Measurements from ENCODE around the gene FERMT3. TPM values are rescaled to one million over a fixed set of nuclear protein-coding genes. Genes with fewer than 3 reads are reported as not detected.

FERMT3 gene
- total RNA-seq, 2 experiments from 2014 or later = 219 to 231 TPM

- Mint-ChIP-seq H3K4me1 (peaks cover 23% of the 10 kb centered on the region), H3K36me3 (peaks cover 7% of the 10 kb centered on the region), H3K27me3 (peaks cover 2% of the 10 kb centered on the region), H3K4me3 (peak within 1 kb of the TSS; percentile 94), H3K27ac (peak within 1 kb of the TSS; percentile 75), H3K9me3 (no peaks in the 10 kb centered on the region)
- DNase-seq (peak; percentile 83), ATAC-seq (ENCODE audit: low read depth) (peak; percentile 58)
- POLR2A ChIA-PET = interaction anchor here (0.6 to 3.6 kb wide), 8 partner anchors 10 to 89 kb away, joined by 3 to 40 read pairs (median 10); partner anchors contain the start of genes CCDC88B, ESRRA, FERMT3 and FKBP2
These were observed 44.7 kb downstream of the FERMT3 start, which contains the start of gene PLCB3 for GRCh38 chr11:64251016-64251752. Gene PLCB3 (plus strand): TSS chr11:64251530. CDS start chr11:64251650, 120 bp downstream.

- peak overlapping the region; percentile 75 for H3K27ac Mint-ChIP-seq
- H3K27me3 Mint-ChIP-seq = peaks cover 2% of the 10 kb centered on the region
- POLR2A ChIA-PET = interaction anchor here (0.7 to 3.6 kb wide), 8 partner anchors 13 to 66 kb away, joined by 3 to 40 read pairs (median 5); partner anchors contain the start of genes ESRRA, FERMT3, NUDT22 and STIP1
- H3K4me3 Mint-ChIP-seq = peak overlapping the region; percentile 94
- DNase-seq = no peak
- H3K9me3 Mint-ChIP-seq = no peaks in the 10 kb centered on the region
- no peak for ATAC-seq (ENCODE audit: low read depth)
- peaks cover 7% of the 10 kb centered on the region for H3K36me3 Mint-ChIP-seq
- H3K4me1 Mint-ChIP-seq = peaks cover 23% of the 10 kb centered on the region
These were observed 45.2 kb downstream of the FERMT3 start for GRCh38 chr11:64251753-64252002.

DNA sequence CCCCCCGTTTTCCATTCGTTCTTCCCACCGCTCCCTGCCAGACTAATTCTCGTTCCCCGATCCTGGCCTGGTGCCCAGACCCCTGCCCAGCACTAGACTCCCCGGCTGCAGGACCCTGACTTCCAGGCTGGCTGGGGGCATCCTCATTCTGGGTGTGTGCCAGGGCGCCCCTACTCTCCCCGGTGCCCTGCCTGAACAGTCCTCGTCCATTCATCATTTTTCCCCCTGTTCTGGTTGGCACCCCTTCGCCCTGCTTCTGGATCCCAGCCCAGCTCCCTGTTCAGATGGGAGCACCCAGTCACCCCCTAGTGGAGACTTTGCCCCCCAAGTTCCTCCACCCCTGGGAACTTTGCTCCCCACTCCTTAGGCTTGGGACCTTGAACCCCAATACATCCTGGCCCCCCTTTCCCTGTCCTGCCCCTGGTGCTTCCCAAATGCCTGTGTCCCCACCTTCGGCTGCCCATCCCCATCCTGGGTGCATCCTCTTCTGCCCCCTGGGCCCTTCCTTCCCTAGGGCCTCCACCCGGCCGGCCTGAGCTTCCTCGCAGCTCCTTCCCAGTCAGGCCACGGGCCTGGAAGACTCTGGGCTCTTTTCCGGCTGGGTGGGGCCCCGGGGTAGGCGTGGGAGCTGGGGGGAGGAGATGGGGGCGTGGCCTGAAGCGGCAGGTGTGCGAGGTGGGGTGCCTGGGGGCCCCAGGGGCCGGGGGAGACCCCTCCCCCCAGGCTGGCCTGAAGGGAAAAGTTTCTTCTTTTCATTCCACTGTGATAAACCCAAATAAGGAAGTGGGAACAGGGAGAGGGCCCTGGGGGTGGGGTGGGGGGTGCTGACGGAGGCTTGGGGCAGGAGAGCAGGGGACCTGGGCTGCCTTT is 45.7 kb downstream of the FERMT3 start:
- peak overlapping the region; percentile 75 for H3K27ac Mint-ChIP-seq
- peaks cover 7% of the 10 kb centered on the region for H3K36me3 Mint-ChIP-seq
- H3K27me3 Mint-ChIP-seq = peaks cover 2% of the 10 kb centered on the region
- no peaks in the 10 kb centered on the region for H3K9me3 Mint-ChIP-seq
- DNase-seq (peak; percentile 59), ATAC-seq (ENCODE audit: low read depth) (no peak)
- POLR2A ChIA-PET = interaction anchor here (0.7 to 3.6 kb wide), 7 partner anchors 18 to 67 kb away, joined by 3 to 40 read pairs (median 5); partner anchors contain the start of genes ESRRA, FERMT3, NUDT22 and STIP1
- peaks cover 20% of the 10 kb centered on the region for H3K4me1 Mint-ChIP-seq
- H3K4me3 Mint-ChIP-seq = peak overlapping the region; percentile 94

- POLR2A ChIA-PET = interaction anchor here (1.4 to 3.6 kb wide), 3 partner anchors 16 to 48 kb away, joined by 4 to 40 read pairs (median 5); no protein-coding TSS in a partner anchor
- H3K4me1 Mint-ChIP-seq = peaks cover 18% of the 10 kb centered on the region
- H3K36me3 Mint-ChIP-seq = peaks cover 7% of the 10 kb centered on the region
- DNase-seq (no peak), ATAC-seq (ENCODE audit: low read depth) (no peak)
- H3K4me3 Mint-ChIP-seq = peak overlapping the region; percentile 57
- peaks cover 2% of the 10 kb centered on the region for H3K27me3 Mint-ChIP-seq
- no peaks in the 10 kb centered on the region for H3K9me3 Mint-ChIP-seq
- no peak overlapping the region for H3K27ac Mint-ChIP-seq
These were observed 46.5 kb downstream of the FERMT3 start for GRCh38 chr11:64253043-64253442.

- POLR2A ChIA-PET = interaction anchor here (1.4 kb wide), 1 partner anchor 16 kb away, joined by 4 read pairs; no protein-coding TSS in a partner anchor
- Mint-ChIP-seq H3K9me3 (no peaks in the 10 kb centered on the region), H3K27ac (no peak overlapping the region), H3K36me3 (peaks cover 7% of the 10 kb centered on the region), H3K27me3 (peaks cover 2% of the 10 kb centered on the region), H3K4me1 (peaks cover 18% of the 10 kb centered on the region), H3K4me3 (no peak overlapping the region)
- ATAC-seq (ENCODE audit: low read depth) (no peak), DNase-seq (no peak)
These were observed 47.0 kb downstream of the FERMT3 start for GRCh38 chr11:64253481-64253880.

DNA sequence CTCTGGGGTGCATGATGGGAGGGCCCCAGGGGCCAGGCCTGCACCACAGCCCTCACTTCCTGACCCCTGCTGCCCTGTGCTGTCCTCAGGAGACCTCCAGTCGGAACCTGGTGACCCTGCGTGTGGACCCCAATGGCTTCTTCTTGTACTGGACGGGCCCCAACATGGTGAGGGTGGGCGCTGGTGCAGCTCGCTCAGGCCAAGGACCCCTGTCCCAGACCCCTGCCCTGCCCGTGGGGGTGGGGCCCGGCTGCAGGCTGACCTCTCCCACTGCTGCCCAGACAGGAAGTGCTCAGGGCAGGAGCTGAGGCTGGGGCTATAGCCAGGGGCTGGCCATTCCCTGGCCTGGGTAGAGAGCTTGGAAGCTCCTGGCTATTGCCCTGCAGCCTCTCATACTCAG is 47.8 kb downstream of the FERMT3 start:
- POLR2A ChIA-PET = interaction anchor here (1.0 to 1.4 kb wide), 2 partner anchors 9 to 15 kb away, joined by 3 to 4 read pairs; no protein-coding TSS in a partner anchor
- no peak overlapping the region for H3K4me3 Mint-ChIP-seq
- no peak for ATAC-seq (ENCODE audit: low read depth)
- H3K9me3 Mint-ChIP-seq = no peaks in the 10 kb centered on the region
- H3K36me3 Mint-ChIP-seq = peaks cover 7% of the 10 kb centered on the region
- peaks cover 19% of the 10 kb centered on the region for H3K4me1 Mint-ChIP-seq
- no peak overlapping the region for H3K27ac Mint-ChIP-seq
- no peak for DNase-seq
- peaks cover 2% of the 10 kb centered on the region for H3K27me3 Mint-ChIP-seq

DNA sequence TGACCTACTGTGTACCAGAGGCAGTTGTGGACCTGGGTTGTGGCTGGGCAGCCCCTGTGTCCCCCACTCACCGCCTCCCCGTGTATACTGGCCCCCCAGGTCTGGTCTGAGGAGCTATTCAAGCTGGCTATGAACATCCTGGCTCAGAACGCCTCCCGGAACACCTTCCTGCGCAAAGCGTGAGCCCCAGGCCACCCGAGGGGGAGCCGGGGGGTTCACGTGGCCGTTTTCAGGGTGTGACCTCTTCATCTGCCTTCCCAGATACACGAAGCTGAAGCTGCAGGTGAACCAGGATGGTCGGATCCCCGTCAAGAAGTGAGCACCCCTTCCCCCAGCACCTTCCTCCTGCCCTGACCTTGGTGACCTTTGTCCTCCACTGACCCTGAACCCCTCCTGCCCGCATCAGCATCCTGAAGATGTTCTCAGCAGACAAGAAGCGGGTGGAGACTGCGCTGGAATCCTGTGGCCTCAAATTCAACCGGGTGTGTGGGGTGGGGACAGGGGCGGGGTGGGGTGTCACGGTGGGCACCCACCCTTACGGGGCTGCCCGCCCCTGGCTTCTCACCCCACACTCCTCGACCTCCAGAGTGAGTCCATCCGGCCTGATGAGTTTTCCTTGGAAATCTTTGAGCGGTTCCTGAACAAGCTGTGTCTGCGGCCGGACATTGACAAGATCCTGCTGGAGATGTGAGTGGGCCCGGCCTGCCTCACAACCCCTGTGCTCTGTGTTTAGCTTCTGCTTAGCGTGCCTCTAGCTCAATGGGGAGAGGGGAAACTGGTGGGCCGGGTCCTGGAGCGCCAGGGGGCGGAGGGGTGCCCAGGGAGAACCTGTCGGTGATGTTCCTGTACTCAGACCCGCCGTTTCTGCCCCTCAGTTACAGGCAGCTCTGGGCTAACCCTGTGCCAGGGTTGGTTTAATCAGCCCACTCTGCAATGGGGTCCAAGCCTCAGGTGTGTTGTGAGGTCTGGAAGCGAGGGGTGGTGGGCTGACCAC is 48.9 kb downstream of the FERMT3 start:
- Mint-ChIP-seq H3K4me3 (no peak overlapping the region), H3K27me3 (no peaks in the 10 kb centered on the region), H3K9me3 (no peaks in the 10 kb centered on the region), H3K4me1 (peaks cover 23% of the 10 kb centered on the region), H3K27ac (no peak overlapping the region), H3K36me3 (peaks cover 17% of the 10 kb centered on the region)
- POLR2A ChIA-PET = interaction anchor here (0.7 to 1.6 kb wide), 4 partner anchors 10 to 34 kb away, joined by 3 to 4 read pairs (median 4); partner anchors contain the start of gene FKBP2
- ATAC-seq (ENCODE audit: low read depth) (no peak), DNase-seq (no peak)

GRCh38 chr11:64256300-64256699 is 49.8 kb downstream of the FERMT3 start:
- no peak for DNase-seq
- Mint-ChIP-seq H3K36me3 (peaks cover 17% of the 10 kb centered on the region), H3K27me3 (no peaks in the 10 kb centered on the region), H3K4me1 (peaks cover 20% of the 10 kb centered on the region), H3K9me3 (no peaks in the 10 kb centered on the region), H3K4me3 (no peak overlapping the region), H3K27ac (no peak overlapping the region)
- no peak for ATAC-seq (ENCODE audit: low read depth)
- POLR2A ChIA-PET = interaction anchor here (0.7 to 1.6 kb wide), 3 partner anchors 12 to 34 kb away, joined by 3 to 4 read pairs (median 4); partner anchors contain the start of gene FKBP2

DNA sequence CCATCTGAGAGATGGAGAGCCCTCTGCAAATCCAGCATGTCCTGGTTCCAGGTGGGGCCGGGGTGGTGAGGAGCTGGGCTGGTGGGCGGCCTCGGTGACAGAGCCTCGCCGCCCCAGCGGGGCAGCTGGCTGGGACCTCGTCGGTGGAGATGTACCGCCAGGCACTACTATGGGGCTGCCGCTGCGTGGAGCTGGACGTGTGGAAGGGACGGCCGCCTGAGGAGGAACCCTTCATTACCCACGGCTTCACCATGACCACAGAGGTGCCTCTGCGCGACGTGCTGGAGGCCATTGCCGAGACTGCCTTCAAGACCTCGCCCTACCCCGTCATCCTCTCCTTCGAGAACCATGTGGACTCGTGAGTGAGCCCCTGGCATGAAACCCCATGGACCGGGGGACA is 51.8 kb downstream of the FERMT3 start:
- peaks cover 14% of the 10 kb centered on the region for H3K4me1 Mint-ChIP-seq
- no peak overlapping the region for H3K4me3 Mint-ChIP-seq
- no peaks in the 10 kb centered on the region for H3K9me3 Mint-ChIP-seq
- no peak for DNase-seq
- no peak overlapping the region for H3K27ac Mint-ChIP-seq
- H3K27me3 Mint-ChIP-seq = no peaks in the 10 kb centered on the region
- no peak for ATAC-seq (ENCODE audit: low read depth)
- H3K36me3 Mint-ChIP-seq = peaks cover 19% of the 10 kb centered on the region
- POLR2A ChIA-PET = interaction anchor here (0.9 to 1.2 kb wide), 3 partner anchors 11 to 54 kb away, joined by 3 read pairs; partner anchors contain the start of gene FKBP2

DNA sequence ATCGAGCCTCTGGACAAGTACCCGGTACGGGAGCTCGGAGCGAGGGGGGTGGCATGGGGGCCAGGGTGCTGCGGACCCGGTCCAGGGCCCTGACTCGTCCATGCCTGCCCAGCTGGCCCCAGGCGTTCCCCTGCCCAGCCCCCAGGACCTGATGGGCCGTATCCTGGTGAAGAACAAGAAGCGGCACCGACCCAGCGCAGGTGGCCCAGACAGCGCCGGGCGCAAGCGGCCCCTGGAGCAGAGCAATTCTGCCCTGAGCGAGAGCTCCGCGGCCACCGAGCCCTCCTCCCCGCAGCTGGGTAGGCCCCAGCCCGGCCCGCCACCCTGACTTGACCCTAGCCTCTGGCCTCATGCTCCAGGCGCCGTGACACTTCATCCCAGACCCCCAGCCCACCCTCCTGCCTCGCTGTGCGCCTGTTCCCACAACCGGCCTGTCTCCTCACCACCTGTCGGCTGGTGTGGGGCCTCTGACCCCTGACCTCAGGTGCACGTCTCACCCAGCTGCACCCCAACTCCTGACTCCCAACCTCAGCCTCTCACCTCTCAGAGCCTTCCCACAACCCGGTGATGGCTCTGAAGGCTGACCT is 52.5 kb downstream of the FERMT3 start:
- DNase-seq (no peak), ATAC-seq (ENCODE audit: low read depth) (no peak)
- no peaks in the 10 kb centered on the region for H3K9me3 Mint-ChIP-seq
- peaks cover 17% of the 10 kb centered on the region for H3K36me3 Mint-ChIP-seq
- H3K4me1 Mint-ChIP-seq = peaks cover 8% of the 10 kb centered on the region
- H3K4me3 Mint-ChIP-seq = no peak overlapping the region
- POLR2A ChIA-PET = interaction anchor here (0.9 to 1.2 kb wide), 2 partner anchors 10 to 18 kb away, joined by 3 read pairs; partner anchors contain the start of gene FKBP2
- H3K27me3 Mint-ChIP-seq = no peaks in the 10 kb centered on the region
- H3K27ac Mint-ChIP-seq = no peak overlapping the region

GRCh38 chr11:64259533-64260067 is 53.1 kb downstream of the FERMT3 start:
- no peak for DNase-seq
- ATAC-seq (ENCODE audit: low read depth) = no peak
- Mint-ChIP-seq H3K27me3 (no peaks in the 10 kb centered on the region), H3K4me1 (peaks cover 7% of the 10 kb centered on the region), H3K4me3 (no peak overlapping the region), H3K27ac (no peak overlapping the region), H3K36me3 (peaks cover 17% of the 10 kb centered on the region), H3K9me3 (no peaks in the 10 kb centered on the region)
- POLR2A ChIA-PET = no interaction called here
